ENCODE data around the gene PARM1.
A peak's percentile ranks its signal among the peaks of the same experiment; 100 is the strongest.

PARM1 gene

GRCh38 chr4:75087416-75087815 lies 154.5 kb downstream of the PARM1 start:
- DNase-seq (ENCODE audit: low spot score) = no peak

- no peak for DNase-seq (ENCODE audit: low spot score)
Measured at GRCh38 chr4:75087865-75088264, 154.9 kb downstream of the PARM1 start.

GRCh38 chr4:75089206-75089605 lies 156.3 kb downstream of the PARM1 start:
- DNase-seq (ENCODE audit: low spot score) = no peak

GRCh38 chr4:75099321-75099720 lies 166.4 kb downstream of the PARM1 start:
- peak; percentile 22 for DNase-seq (ENCODE audit: low spot score)

Data from LoVo (cell line).